B cell (primary cell): ENCODE measurements around the gene MUC4. TPM values are rescaled to one million over a fixed set of nuclear protein-coding genes. Genes with fewer than 3 reads are reported as not detected.
A peak's percentile ranks its signal among the peaks of the same experiment; 100 is the strongest.
"Not testable (repeated sequence)": the region's sequence is repeated elsewhere in the genome, so short reads cannot be mapped to it uniquely, and the experiment has no call there.

ENCODE experiments used
- ATAC-seq: fragments of 200-7000 bp; cut with Tn5 transposase; one replicate; pipeline ENCODE4 v1.10.0; 2021; ENCODE audit warnings: low read depth, mild to moderate bottlenecking, moderate number of reproducible peaks, moderate library complexity
- CTCF ChIA-PET: fragments of 350-600 bp; sonication (Branson Sonifier 250); formaldehyde crosslinking; loops from one replicate; lab custom pipeline; 2021; ENCODE audit warnings: antibody characterized with exemption, inconsistent platforms; lab: Charles Lee
- POLR2A ChIA-PET: fragments of 350-600 bp; sonication (Branson Sonifier 250); formaldehyde crosslinking; loops from one replicate; lab custom pipeline; 2021; ENCODE audit warnings: antibody characterized with exemption; lab: Charles Lee
- DNase-seq: peaks from one replicate; pipeline ENCODE4 v3.0.0; 2013
- H2AFZ ChIP-seq: 2 replicates; pipeline ENCODE4 v1.6.1; 2012; ENCODE audit warnings: mild to moderate bottlenecking, low read depth, low read length; ENCODE audit not compliant: insufficient read depth, poor library complexity, severe bottlenecking
- H3K27ac ChIP-seq, 2 donors: 1 replicate in 1 of 2; 2 replicates in 1 of 2; pipeline ENCODE4 v1.5.1; 2012 to 2013; ENCODE audit warnings: low read length in 2 of 2, mild to moderate bottlenecking in 2 of 2, moderate library complexity in 1 of 2
- H3K27me3 ChIP-seq, 4 experiments: fragments of 200-600 bp in 1 of 4; sonication (generic) in 1 of 4; replicated peaks in 1 of 4; 1 replicate in 2 of 4; 2 replicates in 2 of 4; pipeline versions ENCODE4 v1.6.1 to v1.7.0; 2013 to 2016; ENCODE audit warnings: low read length in 3 of 4, mild to moderate bottlenecking in 2 of 4, mixed read lengths in 1 of 4, moderate library complexity in 1 of 4; ENCODE audit not compliant: insufficient read depth in 4 of 4, control insufficient read depth in 3 of 4; ENCODE audit errors: control extremely low read depth in 1 of 4
- H3K36me3 ChIP-seq, 2 experiments: replicated peaks in 1 of 2; 1 replicate in 1 of 2; 2 replicates in 1 of 2; pipeline versions ENCODE4 v1.6.1 to v1.7.1; 2013; ENCODE audit warnings: low read length in 1 of 2; ENCODE audit not compliant: insufficient read depth in 2 of 2, control insufficient read depth in 1 of 2; ENCODE audit errors: control extremely low read depth in 1 of 2, extremely low read depth in 1 of 2
- H3K4me1 ChIP-seq, 2 donors: fragments of 200-600 bp in 1 of 2; sonication (generic) in 1 of 2; 1 replicate in 1 of 2; 2 replicates in 1 of 2; pipeline versions ENCODE4 v1.5.1 to v1.6.1; 2013 to 2017; ENCODE audit warnings: low read length in 2 of 2; ENCODE audit not compliant: control insufficient read depth in 2 of 2, insufficient read depth in 2 of 2
- H3K4me2 ChIP-seq: replicated peaks from 2 replicates; pipeline ENCODE3; 2012; ENCODE audit warnings: mild to moderate bottlenecking, low read depth, low read length; ENCODE audit not compliant: poor library complexity, severe bottlenecking
- H3K4me3 ChIP-seq, 5 experiments: fragments of 200-600 bp in 1 of 5; sonication (generic) in 1 of 5; 1 replicate in 3 of 5; 2 replicates in 2 of 5; pipeline versions ENCODE4 v1.5.1 to v1.7.0; 2011 to 2016; ENCODE audit warnings: low read length in 4 of 5, mild to moderate bottlenecking in 4 of 5, low read depth in 2 of 5, control low read depth in 1 of 5, moderate library complexity in 1 of 5; ENCODE audit not compliant: insufficient read depth in 1 of 5; ENCODE audit errors: control extremely low read depth in 1 of 5, extremely low read depth in 1 of 5
- H3K79me2 ChIP-seq: fragments of 200-600 bp; sonication (generic); one replicate; pipeline ENCODE4 v1.6.0; 2016; ENCODE audit warnings: low read length; ENCODE audit not compliant: control insufficient read depth, insufficient read depth
- H3K9ac ChIP-seq: fragments of 200-600 bp; sonication (generic); 2 replicates; pipeline ENCODE4 v1.6.1; 2017; ENCODE audit warnings: mild to moderate bottlenecking, low read length, moderate library complexity
- H3K9me3 ChIP-seq, 3 donors: one replicate each; pipeline versions ENCODE4 v1.6.1 to v1.7.1; 2013; ENCODE audit warnings: low read length in 2 of 3; ENCODE audit not compliant: control insufficient read depth in 2 of 3, insufficient read depth in 1 of 3; ENCODE audit errors: control extremely low read depth in 1 of 3
- H4K20me1 ChIP-seq: 2 replicates; pipeline ENCODE4 v1.6.0; 2012; ENCODE audit warnings: mild to moderate bottlenecking, low read length; ENCODE audit not compliant: insufficient read depth, control insufficient read depth, poor library complexity, severe bottlenecking
- H3K27ac Mint-ChIP-seq: one replicate; pipeline ENCODE4 v1.8.0; 2021; ENCODE audit warnings: mixed read lengths
- H3K27me3 Mint-ChIP-seq: one replicate; pipeline ENCODE4 v1.8.0; 2021; ENCODE audit warnings: mixed read lengths
- H3K4me1 Mint-ChIP-seq: one replicate; pipeline ENCODE4 v1.8.0; 2021; ENCODE audit warnings: mixed read lengths
- H3K4me3 Mint-ChIP-seq: one replicate; pipeline ENCODE4 v1.8.0; 2021; ENCODE audit warnings: mixed read lengths
- H3K9me3 Mint-ChIP-seq: one replicate; pipeline ENCODE4 v1.8.0; 2022; ENCODE audit warnings: mixed read lengths; ENCODE audit not compliant: insufficient read depth
- CTCF ChIP-seq: fragments of 200-600 bp; IDR thresholded peaks from one replicate; pipeline ENCODE4 v1.8.0; 2022; ENCODE audit warnings: antibody characterized with exemption, mild to moderate bottlenecking
- EZH2 ChIP-seq: IDR thresholded peaks from 2 replicates; pipeline ENCODE4 v1.6.1; 2012; ENCODE audit warnings: borderline replicate concordance, low read depth, mild to moderate bottlenecking, moderate library complexity, low read length; ENCODE audit not compliant: insufficient read depth, poor library complexity, severe bottlenecking
- WGBS: methylation state at CpG from one replicate; pipeline ENCODE4 v1.1.5; 2013; ENCODE audit warnings: missing lambda C conversion rate; ENCODE audit not compliant: insufficient coverage; 5-methylcytosine and 5-hydroxymethylcytosine counted together
- intact Hi-C: fragments of 100-400 bp; cut with micrococcal nuclease; formaldehyde crosslinking; loops from one replicate; pipeline ENCODE4 v1.10.0; 2022
- polyA plus RNA-seq: library from polyadenylated mRNA; depleted of rRNA; stranded (reverse); fragments of >200 nt; gene quantifications from 2 replicates; pipeline ENCODE4 v1.2.3, GENCODE V29; 2012
- total RNA-seq, 2 donors: library from RNA; stranded (reverse); fragments of 120-200 nt in 1 of 2; gene quantifications; 1 replicate in 1 of 2; 2 replicates in 1 of 2; pipeline versions ENCODE4 v1.2.3 to v1.2.4, GENCODE V29; 2013 to 2022

MUC4 gene
- total and polyA plus RNA-seq, 2 donors (not counting 1 experiment from before 2014, with no cell fraction given), result 0.22 to 1.2 TPM

DNA sequence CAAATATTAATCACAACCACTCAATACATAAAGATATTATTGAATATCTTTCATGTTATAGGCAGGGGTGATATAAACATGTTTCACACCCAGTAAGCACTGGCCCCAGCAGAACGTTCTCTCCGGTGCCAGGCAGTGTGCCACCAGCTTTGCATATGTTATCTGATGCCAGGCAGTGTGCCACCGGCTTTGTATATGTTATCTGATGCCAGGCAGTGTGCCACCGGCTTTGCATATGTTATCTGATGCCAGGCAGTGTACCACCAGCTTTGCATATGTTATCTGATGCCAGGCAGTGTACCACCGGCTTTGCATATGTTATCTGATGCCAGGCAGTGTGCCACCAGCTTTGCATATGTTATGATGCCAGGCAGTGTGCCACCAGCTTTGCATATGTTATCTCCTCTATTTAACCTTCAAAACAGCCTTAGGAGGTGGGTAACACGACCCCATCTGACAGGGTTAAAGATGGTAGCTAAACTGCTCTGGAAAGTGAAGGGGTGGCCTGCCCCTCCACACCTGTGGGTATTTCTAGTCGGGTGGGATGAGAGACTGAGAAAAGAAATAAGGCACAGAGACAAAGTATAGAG lies 84.0 kb downstream of the MUC4 start:
- Mint-ChIP-seq H3K27me3 (peaks cover 21% of the 10 kb centered on the region), H3K4me3 (no peak overlapping the region), H3K27ac (peak overlapping the region; percentile 3), H3K9me3 (no peaks in the 10 kb centered on the region), H3K4me1 (peaks cover 9% of the 10 kb centered on the region)
- DNase-seq (no peak), ATAC-seq (peak; percentile 36)
- Histone ChIP-seq H2AFZ (no peak overlapping the region), H3K36me3 (no peaks in the 10 kb centered on the region), H4K20me1 (no peaks in the 10 kb centered on the region), H3K9ac (no peak overlapping the region), H3K9me3 (no peaks in the 10 kb centered on the region), H3K4me2 (no peak overlapping the region), H3K4me1 (peaks cover 0 to 7% of the 10 kb centered on the region in 2 donors), H3K79me2 (no peaks in the 10 kb centered on the region), H3K27me3 (no peaks in the 10 kb centered on the region), H3K27ac (no peak overlapping the region), H3K4me3 (no peak overlapping the region)
- 65% methylated on average over 5 of the region's 7 CpGs for WGBS
- TF ChIP-seq CTCF (no peak), EZH2 (no peak)
- intact Hi-C loops, result no loop called here
- CTCF ChIA-PET, result interaction anchor here (1.5 kb wide), 1 partner anchor 17 kb away, joined by 11 read pairs; no protein-coding TSS in a partner anchor
- POLR2A ChIA-PET, result interaction anchor here (0.6 to 1.5 kb wide), 2 partner anchors 20 to 37 kb away, joined by 5 to 6 read pairs; no protein-coding TSS in a partner anchor

DNA sequence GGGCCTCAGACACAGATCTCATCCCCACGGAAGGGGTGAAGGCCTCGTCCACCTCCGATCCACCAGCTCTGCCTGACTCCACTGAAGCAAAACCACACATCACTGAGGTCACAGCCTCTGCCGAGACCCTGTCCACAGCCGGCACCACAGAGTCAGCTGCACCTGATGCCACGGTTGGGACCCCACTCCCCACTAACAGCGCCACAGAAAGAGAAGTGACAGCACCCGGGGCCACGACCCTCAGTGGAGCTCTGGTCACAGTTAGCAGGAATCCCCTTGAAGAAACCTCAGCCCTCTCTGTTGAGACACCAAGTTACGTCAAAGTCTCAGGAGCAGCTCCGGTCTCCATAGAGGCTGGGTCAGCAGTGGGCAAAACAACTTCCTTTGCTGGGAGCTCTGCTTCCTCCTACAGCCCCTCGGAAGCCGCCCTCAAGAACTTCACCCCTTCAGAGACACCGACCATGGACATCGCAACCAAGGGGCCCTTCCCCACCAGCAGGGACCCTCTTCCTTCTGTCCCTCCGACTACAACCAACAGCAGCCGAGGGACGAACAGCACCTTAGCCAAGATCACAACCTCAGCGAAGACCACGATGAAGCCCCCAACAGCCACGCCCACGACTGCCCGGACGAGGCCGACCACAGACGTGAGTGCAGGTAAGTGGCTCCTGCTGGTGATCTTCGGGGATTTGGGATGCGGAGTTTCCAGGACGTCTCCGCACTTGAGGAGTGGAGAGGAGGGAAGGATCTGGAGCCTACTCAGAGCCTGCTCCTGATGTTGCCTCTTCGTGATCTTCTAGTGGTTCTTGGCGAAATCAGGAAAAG lies 85.6 kb downstream of the MUC4 start:
- 85% methylated on average over 26 of the region's 32 CpGs for WGBS

DNA sequence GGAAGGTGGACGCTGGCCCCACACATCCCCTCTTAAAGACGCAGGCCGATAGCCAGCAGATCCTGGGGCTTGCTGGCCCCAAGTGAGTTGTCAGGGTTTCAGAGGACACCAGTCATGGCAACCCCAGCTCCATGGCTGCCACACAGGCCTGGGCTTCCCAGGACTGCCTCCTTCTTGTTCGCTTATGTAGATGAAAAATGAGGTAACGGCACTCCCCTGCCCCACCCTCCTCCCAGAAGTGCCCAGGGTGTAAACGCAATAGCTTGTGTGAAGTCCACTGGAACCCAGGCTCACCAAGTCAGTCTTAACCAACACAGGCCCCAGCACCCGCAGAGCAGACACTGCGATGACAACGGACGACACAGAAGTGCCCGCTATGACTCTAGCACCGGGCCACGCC lies 87.4 kb downstream of the MUC4 start:
- DNase-seq, H3K9me3 ChIP-seq, H3K9ac ChIP-seq, intact Hi-C loops, H3K9me3 Mint-ChIP-seq, H4K20me1 ChIP-seq, H3K27ac ChIP-seq, H3K4me3 Mint-ChIP-seq, H3K4me1 ChIP-seq, H2AFZ ChIP-seq, ATAC-seq, H3K36me3 ChIP-seq, CTCF ChIA-PET, H3K79me2 ChIP-seq, POLR2A ChIA-PET, H3K27me3 ChIP-seq, H3K4me2 ChIP-seq, H3K4me3 ChIP-seq, H3K4me1 Mint-ChIP-seq, H3K27ac Mint-ChIP-seq: not testable (repeated sequence)
- no CpG with 5 or more reads among the region's 13 CpGs for WGBS
- peaks cover 17% of the 10 kb centered on the region for H3K27me3 Mint-ChIP-seq

More for the DNA sequence above, 85.6 kb downstream of the MUC4 start:
- Mint-ChIP-seq H3K27ac (peak overlapping the region; percentile 59), H3K27me3 (peaks cover 21% of the 10 kb centered on the region)
- intact Hi-C loops, CTCF ChIA-PET, POLR2A ChIA-PET, H3K79me2 ChIP-seq, H3K27ac ChIP-seq, H4K20me1 ChIP-seq, H3K4me3 Mint-ChIP-seq, H3K4me1 Mint-ChIP-seq, H2AFZ ChIP-seq, ATAC-seq, DNase-seq, H3K27me3 ChIP-seq, H3K4me3 ChIP-seq, H3K9me3 ChIP-seq, H3K9ac ChIP-seq, H3K4me1 ChIP-seq, H3K36me3 ChIP-seq, H3K4me2 ChIP-seq, H3K9me3 Mint-ChIP-seq: not testable (repeated sequence)
